Activated naive CD8-positive, alpha-beta T cell treated with anti-CD3 and anti-CD28 coated beads, Interleukin-2, amount 10 ng/mL, durations not matched to agents 7 days and 5 days (primary cell): ENCODE measurements around the gene SSX2IP. TPM values are rescaled to one million over a fixed set of nuclear protein-coding genes. Genes with fewer than 3 reads are reported as not detected.
"Not testable (repeated sequence)": the region's sequence is repeated elsewhere in the genome, so short reads cannot be mapped to it uniquely, and the experiment has no call there.

Experiments used
- ATAC-seq: fragments of 150-1000 bp; cut with Tn5 transposase; one replicate; pipeline ENCODE4 v1.10.0; 2021; ENCODE audit warnings: low read depth, moderate library complexity
- POLR2A ChIA-PET: fragments of 350-600 bp; sonication (Branson Sonifier 250); formaldehyde crosslinking; loops from one replicate; lab custom pipeline; 2021; ENCODE audit warnings: antibody characterized with exemption; lab: Charles Lee
- DNase-seq: peaks from one replicate; pipeline ENCODE4 v3.0.0; 2021
- H3K27ac Mint-ChIP-seq: one replicate; pipeline ENCODE4 v1.8.0; 2022; ENCODE audit warnings: mild to moderate bottlenecking, mixed read lengths
- H3K27me3 Mint-ChIP-seq: one replicate; pipeline ENCODE4 v1.8.0; 2022; ENCODE audit warnings: mild to moderate bottlenecking, moderate library complexity, mixed read lengths
- H3K36me3 Mint-ChIP-seq: one replicate; pipeline ENCODE4 v1.8.0; 2021; ENCODE audit warnings: mild to moderate bottlenecking, mixed read lengths
- H3K4me1 Mint-ChIP-seq: one replicate; pipeline ENCODE4 v1.8.0; 2021; ENCODE audit warnings: mixed read lengths
- H3K4me3 Mint-ChIP-seq: one replicate; pipeline ENCODE4 v1.8.0; 2022; ENCODE audit warnings: mild to moderate bottlenecking, moderate library complexity, mixed read lengths
- H3K9me3 Mint-ChIP-seq: one replicate; pipeline ENCODE4 v1.8.0; 2021; ENCODE audit warnings: mixed read lengths
- total RNA-seq, 2 experiments: library from RNA; stranded (reverse); gene quantifications; one replicate each; pipeline ENCODE4 v1.2.3, GENCODE V29; 2021

Gene SSX2IP
- total RNA-seq, 2 experiments from 2014 or later, result 14.4 to 16.0 TPM

- H3K27ac Mint-ChIP-seq, H3K4me1 Mint-ChIP-seq, POLR2A ChIA-PET, H3K9me3 Mint-ChIP-seq, DNase-seq, H3K27me3 Mint-ChIP-seq, H3K4me3 Mint-ChIP-seq, ATAC-seq, H3K36me3 Mint-ChIP-seq: not testable (repeated sequence)
Observed at GRCh38 chr1:84721872-84722271, 31.6 kb upstream of the SSX2IP start.

GRCh38 chr1:84721152-84721551 is 30.9 kb upstream of the SSX2IP start:
- no peak for DNase-seq
- Mint-ChIP-seq H3K27ac (no peak overlapping the region), H3K27me3 (peaks cover 5% of the 10 kb centered on the region), H3K4me1 (peaks cover 2% of the 10 kb centered on the region), H3K36me3 (no peaks in the 10 kb centered on the region), H3K4me3 (no peak overlapping the region), H3K9me3 (no peaks in the 10 kb centered on the region)
- POLR2A ChIA-PET, result no interaction called here
- ATAC-seq, result no peak

- Mint-ChIP-seq H3K4me3 (no peak overlapping the region), H3K36me3 (no peaks in the 10 kb centered on the region), H3K4me1 (peaks cover 2% of the 10 kb centered on the region), H3K27me3 (peaks cover 6% of the 10 kb centered on the region), H3K27ac (no peak overlapping the region), H3K9me3 (no peaks in the 10 kb centered on the region)
- POLR2A ChIA-PET, result no interaction called here
- no peak for DNase-seq
- no peak for ATAC-seq
Observed at GRCh38 chr1:84720221-84720780, 30.0 kb upstream of the SSX2IP start.

GRCh38 chr1:84719543-84720217 is 29.4 kb upstream of the SSX2IP start:
- no peaks in the 10 kb centered on the region for H3K9me3 Mint-ChIP-seq
- no peaks in the 10 kb centered on the region for H3K36me3 Mint-ChIP-seq
- no peak overlapping the region for H3K27ac Mint-ChIP-seq
- peaks cover 10% of the 10 kb centered on the region for H3K27me3 Mint-ChIP-seq
- no peak for ATAC-seq
- H3K4me1 Mint-ChIP-seq, result peaks cover 2% of the 10 kb centered on the region
- H3K4me3 Mint-ChIP-seq, result no peak overlapping the region
- POLR2A ChIA-PET, result no interaction called here
- no peak for DNase-seq

GRCh38 chr1:84715342-84716019 is 25.2 kb upstream of the SSX2IP start:
- DNase-seq (no peak), ATAC-seq (no peak)
- POLR2A ChIA-PET, result no interaction called here
- H3K4me3 Mint-ChIP-seq, result no peak overlapping the region
- peaks cover 8% of the 10 kb centered on the region for H3K27me3 Mint-ChIP-seq
- no peaks in the 10 kb centered on the region for H3K4me1 Mint-ChIP-seq
- H3K27ac Mint-ChIP-seq, result no peak overlapping the region
- H3K9me3 Mint-ChIP-seq, result no peaks in the 10 kb centered on the region
- no peaks in the 10 kb centered on the region for H3K36me3 Mint-ChIP-seq

GRCh38 chr1:84712276-84712874 is 22.1 kb upstream of the SSX2IP start:
- DNase-seq (no peak), ATAC-seq (no peak)
- no peak overlapping the region for H3K4me3 Mint-ChIP-seq
- no peaks in the 10 kb centered on the region for H3K36me3 Mint-ChIP-seq
- POLR2A ChIA-PET, result no interaction called here
- no peaks in the 10 kb centered on the region for H3K4me1 Mint-ChIP-seq
- peaks cover 11% of the 10 kb centered on the region for H3K27me3 Mint-ChIP-seq
- H3K9me3 Mint-ChIP-seq, result no peaks in the 10 kb centered on the region
- H3K27ac Mint-ChIP-seq, result no peak overlapping the region

GRCh38 chr1:84711869-84712268 is 21.6 kb upstream of the SSX2IP start:
- Mint-ChIP-seq H3K4me1 (no peaks in the 10 kb centered on the region), H3K27me3 (peaks cover 11% of the 10 kb centered on the region), H3K9me3 (no peaks in the 10 kb centered on the region), H3K36me3 (no peaks in the 10 kb centered on the region), H3K27ac (no peak overlapping the region), H3K4me3 (no peak overlapping the region)
- DNase-seq, result no peak
- ATAC-seq, result no peak
- POLR2A ChIA-PET, result interaction anchor here (0.7 kb wide), 1 partner anchor 597 kb away, joined by 3 read pairs; no protein-coding TSS in a partner anchor

GRCh38 chr1:84711121-84711520 is 20.9 kb upstream of the SSX2IP start:
- Mint-ChIP-seq H3K4me1 (no peaks in the 10 kb centered on the region), H3K9me3 (no peaks in the 10 kb centered on the region), H3K4me3 (no peak overlapping the region), H3K36me3 (no peaks in the 10 kb centered on the region), H3K27me3 (peaks cover 11% of the 10 kb centered on the region), H3K27ac (no peak overlapping the region)
- DNase-seq (no peak), ATAC-seq (no peak)
- POLR2A ChIA-PET, result interaction anchor here (0.7 kb wide), 1 partner anchor 598 kb away, joined by 3 read pairs; no protein-coding TSS in a partner anchor

GRCh38 chr1:84709131-84709530 is 18.9 kb upstream of the SSX2IP start:
- Mint-ChIP-seq H3K9me3 (no peaks in the 10 kb centered on the region), H3K4me3 (no peak overlapping the region), H3K36me3 (no peaks in the 10 kb centered on the region), H3K27me3 (peaks cover 7% of the 10 kb centered on the region), H3K27ac (no peak overlapping the region), H3K4me1 (no peaks in the 10 kb centered on the region)
- DNase-seq, result no peak
- ATAC-seq, result no peak
- POLR2A ChIA-PET, result no interaction called here

GRCh38 chr1:84708031-84708430 is 17.8 kb upstream of the SSX2IP start:
- Mint-ChIP-seq H3K9me3 (no peaks in the 10 kb centered on the region), H3K27ac (no peak overlapping the region), H3K4me3 (no peak overlapping the region), H3K27me3 (peaks cover 11% of the 10 kb centered on the region), H3K4me1 (no peaks in the 10 kb centered on the region), H3K36me3 (no peaks in the 10 kb centered on the region)
- DNase-seq, result no peak
- no peak for ATAC-seq
- POLR2A ChIA-PET, result no interaction called here

GRCh38 chr1:84705513-84705912 is 15.3 kb upstream of the SSX2IP start:
- POLR2A ChIA-PET, result no interaction called here

GRCh38 chr1:84704872-84705417 is 14.7 kb upstream of the SSX2IP start:
- POLR2A ChIA-PET, result no interaction called here
- Mint-ChIP-seq H3K9me3 (no peaks in the 10 kb centered on the region), H3K27me3 (peaks cover 19% of the 10 kb centered on the region), H3K4me1 (peaks cover 1% of the 10 kb centered on the region), H3K36me3 (no peaks in the 10 kb centered on the region), H3K4me3 (no peak overlapping the region), H3K27ac (no peak overlapping the region)
- DNase-seq (no peak), ATAC-seq (no peak)

More at GRCh38 chr1:84705513-84705912, 15.3 kb upstream of the SSX2IP start:
- Mint-ChIP-seq H3K27ac (no peak overlapping the region), H3K36me3 (no peaks in the 10 kb centered on the region), H3K4me1 (no peaks in the 10 kb centered on the region), H3K27me3 (peaks cover 23% of the 10 kb centered on the region), H3K9me3 (no peaks in the 10 kb centered on the region), H3K4me3 (no peak overlapping the region)
- no peak for ATAC-seq
- no peak for DNase-seq

GRCh38 chr1:84703431-84703830 is 13.2 kb upstream of the SSX2IP start:
- Mint-ChIP-seq H3K4me1 (peaks cover 5% of the 10 kb centered on the region), H3K27ac (no peak overlapping the region), H3K27me3 (peaks cover 18% of the 10 kb centered on the region), H3K36me3 (no peaks in the 10 kb centered on the region), H3K4me3 (no peak overlapping the region), H3K9me3 (no peaks in the 10 kb centered on the region)
- ATAC-seq (no peak), DNase-seq (no peak)
- POLR2A ChIA-PET, result no interaction called here
